Measurements from ENCODE around the gene PPIP5K1.

DNA sequence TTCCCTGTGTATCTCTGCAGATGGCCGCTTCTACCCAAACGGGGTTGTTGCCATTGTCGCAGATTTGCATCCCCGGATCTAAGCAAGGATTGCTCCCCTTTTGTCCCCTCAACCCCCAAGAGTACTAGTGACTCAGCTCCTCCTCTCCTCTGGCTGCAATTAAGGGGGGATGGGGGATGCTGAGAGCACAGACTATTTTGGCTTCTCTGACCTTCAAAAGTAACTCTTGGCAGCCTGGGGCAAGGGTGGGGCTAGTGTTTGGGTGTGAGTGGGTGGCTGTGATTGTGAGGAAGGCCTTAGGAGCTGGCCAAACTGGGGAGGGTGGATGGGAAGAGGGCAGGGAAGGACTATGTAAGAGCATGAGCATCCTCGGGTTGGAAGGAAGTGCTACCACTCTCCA is 73.8 kb downstream of the PPIP5K1 start:
- TF ChIP-seq GATA2 (IDR thresholded peaks at IDR 0.05; ENCODE audit: low read depth, low read length) = no peak
- no peak for TF ChIP-seq GATA3 (IDR thresholded peaks at IDR 0.05; ENCODE audit: low read depth, low read length)

Data from SH-SY5Y (cell line).